ENCODE measurements around the gene CAMTA1.

DNA sequence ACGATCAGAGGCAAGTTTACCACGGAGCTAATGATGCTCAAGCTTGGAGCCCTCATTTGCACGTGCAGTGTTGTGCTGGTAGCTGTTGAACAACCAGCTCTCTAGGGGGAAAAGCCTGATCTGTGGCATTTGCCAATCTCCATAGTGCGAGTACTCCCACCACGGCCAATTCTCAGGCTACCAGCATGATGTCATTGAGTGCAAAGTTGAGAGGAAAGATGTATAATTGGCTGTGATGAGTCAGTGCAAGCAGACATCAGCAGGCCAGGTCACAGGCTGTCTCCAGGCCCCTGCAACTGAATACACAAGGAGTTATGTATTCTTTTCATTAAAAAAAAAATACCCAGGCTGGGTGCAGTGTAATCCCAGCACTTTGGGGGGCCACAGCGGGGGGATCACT is 752.8 kb downstream of the CAMTA1 start:
- TF ChIP-seq EP300 (IDR thresholded peaks at IDR 0.05) (no peak), POLR2A (IDR thresholded peaks at IDR 0.05) (no peak)
- TF ChIP-seq, protein P1, sequence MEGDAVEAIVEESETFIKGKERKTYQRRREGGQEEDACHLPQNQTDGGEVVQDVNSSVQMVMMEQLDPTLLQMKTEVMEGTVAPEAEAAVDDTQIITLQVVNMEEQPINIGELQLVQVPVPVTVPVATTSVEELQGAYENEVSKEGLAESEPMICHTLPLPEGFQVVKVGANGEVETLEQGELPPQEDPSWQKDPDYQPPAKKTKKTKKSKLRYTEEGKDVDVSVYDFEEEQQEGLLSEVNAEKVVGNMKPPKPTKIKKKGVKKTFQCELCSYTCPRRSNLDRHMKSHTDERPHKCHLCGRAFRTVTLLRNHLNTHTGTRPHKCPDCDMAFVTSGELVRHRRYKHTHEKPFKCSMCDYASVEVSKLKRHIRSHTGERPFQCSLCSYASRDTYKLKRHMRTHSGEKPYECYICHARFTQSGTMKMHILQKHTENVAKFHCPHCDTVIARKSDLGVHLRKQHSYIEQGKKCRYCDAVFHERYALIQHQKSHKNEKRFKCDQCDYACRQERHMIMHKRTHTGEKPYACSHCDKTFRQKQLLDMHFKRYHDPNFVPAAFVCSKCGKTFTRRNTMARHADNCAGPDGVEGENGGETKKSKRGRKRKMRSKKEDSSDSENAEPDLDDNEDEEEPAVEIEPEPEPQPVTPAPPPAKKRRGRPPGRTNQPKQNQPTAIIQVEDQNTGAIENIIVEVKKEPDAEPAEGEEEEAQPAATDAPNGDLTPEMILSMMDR (IDR thresholded peaks at IDR 0.05) = no peak
